Motor neuron (in vitro differentiated cells): ENCODE measurements around the gene DNAJC1. TPM values are rescaled to one million over a fixed set of nuclear protein-coding genes. Genes with fewer than 3 reads are reported as not detected.

Source experiments
- ATAC-seq, 8 experiments: fragments of 200-7000 bp; cut with Tn5 transposase; replicated peaks in 6 of 8; 2 replicates each; pipeline ENCODE4 v1.8.0; 2021; ENCODE audit warnings: mild to moderate bottlenecking in 8 of 8, moderate library complexity in 8 of 8
- H3K27ac ChIP-seq, 2 donors: fragments of 250-450 bp; sonication (Bioruptor Pico); 2 replicates each; pipeline ENCODE4 v1.9.0; 2021; ENCODE audit warnings: antibody characterized with exemption in 2 of 2, mild to moderate bottlenecking in 2 of 2, moderate library complexity in 1 of 2
- H3K4me1 ChIP-seq, 2 donors: fragments of 250-450 bp; sonication (Bioruptor Pico); replicated peaks in 1 of 2; 2 replicates each; pipeline ENCODE4 v1.6.1; 2021; ENCODE audit warnings: antibody characterized with exemption in 2 of 2, mild to moderate bottlenecking in 2 of 2, moderate library complexity in 1 of 2
- H3K4me3 ChIP-seq, 5 donors: fragments of 250-450 bp; sonication (Bioruptor Pico); 2 replicates each; pipeline ENCODE4 v1.9.0; 2021; ENCODE audit warnings: antibody characterized with exemption in 5 of 5, mild to moderate bottlenecking in 5 of 5, moderate library complexity in 4 of 5
- WGBS, 10 experiments: fragments of 450-650 bp; shearing (Covaris generic); methylation state at CpG; one replicate each; pipeline ENCODE4 v1.0.0; 2022; 5-methylcytosine and 5-hydroxymethylcytosine counted together
- in situ Hi-C, 9 experiments: fragments of 400-800 bp; cut with MboI; loops; one replicate each; pipeline ENCODE4 v1.15.0; 2021; ENCODE audit warnings: low sequenced_read_pairs in 9 of 9, low pct_unique_long_range_greater_than_20kb in 2 of 9; ENCODE audit not compliant: unreplicated experiment in 9 of 9
- total RNA-seq, 8 experiments: library from RNA; unstranded; fragments of 300-600 nt; gene quantifications; 2 replicates each; pipeline versions ENCODE4 v1.2.3 to v1.2.4, GENCODE V29; 2022

The DNAJC1 gene
- total RNA-seq, 8 experiments from 2014 or later = 13.6 to 46.2 (median 28.3) TPM

DNA sequence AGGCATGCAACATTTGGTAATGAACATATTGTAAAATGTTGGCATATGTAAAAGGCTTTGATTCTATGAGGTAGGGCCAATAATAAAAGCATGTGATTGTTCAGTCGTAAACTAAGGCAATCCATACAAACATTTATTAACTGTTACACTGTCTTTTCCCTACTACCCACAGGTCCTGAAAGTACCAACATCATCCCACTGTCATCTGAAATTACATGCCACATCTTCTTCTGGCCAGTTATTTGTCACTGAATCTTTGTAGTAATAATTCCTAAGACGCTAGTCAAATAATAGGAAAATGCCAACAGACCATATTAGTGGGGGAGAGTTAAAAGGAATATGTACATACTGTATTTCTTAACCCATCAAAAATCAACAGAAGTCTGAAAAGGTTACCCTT, 27.2 kb downstream of the DNAJC1 start:
- no peak for ATAC-seq
- 51 to 100% (median 79%) methylated on average over 1 to 2 of the region's 2 CpGs; no CpG with 5 or more reads in 3 of the 10 experiments for WGBS, 10 experiments
- in situ Hi-C loops = loop anchor here in 3 of 9 experiments (25.0 kb wide), 3 partner anchors 336 to 1011 kb away; partner anchors contain the start of genes BMI1 (in 1 of the 3) and COMMD3 (in 1 of the 3)
- Histone ChIP-seq H3K27ac (peak overlapping the region in 1 of 2 donors; percentile 76), H3K4me3 (peak overlapping the region in 2 of 5 donors; percentile 9 to 17), H3K4me1 (peaks cover 23 to 34% of the 10 kb centered on the region in 2 donors)

DNA sequence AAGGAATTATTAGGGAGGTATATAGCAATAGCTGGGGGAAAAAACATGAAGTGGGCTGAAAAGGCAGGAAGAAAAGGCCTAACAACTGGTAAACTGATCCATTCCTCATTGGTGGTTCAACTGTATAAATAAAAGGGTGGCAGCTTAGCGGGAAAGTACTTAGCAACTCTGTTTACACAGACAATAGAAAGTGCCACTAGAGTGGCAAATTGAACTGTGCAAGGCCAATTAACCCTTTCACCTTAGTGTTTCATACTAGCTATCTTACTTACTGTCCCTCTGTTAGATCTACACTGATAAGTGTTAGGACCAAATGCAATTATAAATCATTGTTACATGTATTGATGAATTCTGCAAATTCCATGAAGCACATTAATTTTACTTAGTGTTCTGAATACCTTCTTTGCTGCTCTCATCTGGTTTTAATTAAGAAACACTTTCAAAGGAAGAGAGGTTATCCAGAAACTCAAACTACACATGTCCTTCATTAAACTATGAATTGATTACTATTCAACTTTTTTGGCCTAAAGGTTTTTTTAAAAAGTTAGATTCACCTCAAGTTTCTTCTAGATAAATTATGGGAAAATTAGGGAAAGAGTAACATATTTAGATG, 28.0 kb downstream of the DNAJC1 start:
- 0 to 69% (median 22%) methylated on average over 1 of the region's 1 CpG; no CpG with 5 or more reads in 3 of the 10 experiments for WGBS, 10 experiments
- Histone ChIP-seq H3K4me3 (no peak overlapping the region), H3K27ac (no peak overlapping the region), H3K4me1 (peaks cover 23 to 34% of the 10 kb centered on the region in 2 donors)
- peak in 3 of 8 experiments; percentile 34 to 87 (median 39) for ATAC-seq
- in situ Hi-C loops = loop anchor here in 3 of 9 experiments (25.0 kb wide), 3 partner anchors 337 to 1012 kb away; partner anchors contain the start of genes BMI1 (in 1 of the 3) and COMMD3 (in 1 of the 3)

DNA sequence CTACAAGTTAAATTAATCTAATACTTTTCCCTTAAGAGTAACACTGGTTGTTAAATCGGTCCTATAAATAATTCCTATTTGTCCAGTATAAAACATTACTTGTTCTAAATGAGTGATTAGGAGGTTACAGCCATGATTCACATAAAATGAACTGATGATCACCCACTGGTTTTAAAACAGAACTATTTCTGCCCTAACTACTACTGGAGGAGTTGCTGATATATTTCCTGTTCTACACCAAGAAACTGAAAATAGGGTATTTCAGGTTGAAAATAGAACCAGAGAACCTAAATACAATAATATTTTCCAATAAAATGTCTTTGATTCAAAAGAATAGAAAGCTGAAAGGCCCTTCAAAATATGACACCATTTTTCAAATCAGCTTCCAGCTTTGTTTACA, 30.9 kb downstream of the DNAJC1 start:
- Histone ChIP-seq H3K27ac (no peak overlapping the region), H3K4me3 (no peak overlapping the region), H3K4me1 (peaks cover 23 to 24% of the 10 kb centered on the region in 2 donors)
- in situ Hi-C loops = no loop called here
- WGBS, 10 experiments = 73 to 100% (median 86%) methylated on average over 1 of the region's 1 CpG; no CpG with 5 or more reads in 1 of the 10 experiments
- no peak for ATAC-seq

DNA sequence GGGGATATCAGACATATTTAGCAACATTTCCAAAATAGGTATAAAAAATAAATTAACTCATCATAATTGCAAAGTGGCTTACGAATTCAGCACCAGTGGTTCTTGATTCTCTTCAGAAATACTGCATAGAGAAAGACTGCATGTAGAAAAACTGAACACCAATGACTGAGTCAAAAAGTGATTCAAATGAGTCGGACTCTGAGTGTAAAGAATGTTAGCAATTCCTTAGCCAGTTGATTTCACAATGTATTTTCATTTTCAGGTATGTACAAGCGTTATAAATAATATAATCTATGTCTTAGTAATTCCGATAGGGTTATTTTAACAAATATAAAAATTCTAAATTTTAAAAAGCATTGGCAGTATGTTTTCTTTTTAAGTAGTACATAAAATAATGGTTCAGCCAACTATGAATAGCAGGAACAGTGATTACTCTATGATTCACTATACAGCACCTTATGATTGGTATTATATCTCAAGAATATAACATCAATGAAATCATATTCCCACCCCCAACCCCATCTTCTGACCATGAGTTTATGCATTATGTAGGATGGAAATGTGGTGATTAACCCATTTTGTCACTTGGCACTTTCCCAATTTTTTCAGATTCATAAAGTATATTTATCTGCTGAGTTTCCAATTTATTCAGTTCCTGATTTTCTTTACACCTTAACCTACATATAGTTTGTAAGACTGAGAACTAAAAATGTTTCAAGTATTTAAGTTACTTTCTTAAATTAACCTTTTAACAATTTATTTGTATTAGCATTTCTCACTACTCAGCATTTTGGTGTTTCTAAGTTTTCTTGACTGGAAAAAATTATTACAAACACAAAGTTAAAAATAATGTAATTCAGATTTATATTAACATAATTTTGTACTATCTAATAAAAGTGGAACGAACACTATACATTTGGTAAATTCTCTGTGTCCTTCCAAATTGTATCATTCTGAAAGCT, 33.9 kb downstream of the DNAJC1 start:
- 65 to 100% (median 97%) methylated on average over 4 to 5 of the region's 5 CpGs for WGBS, 10 experiments
- H3K4me3 ChIP-seq = no peak overlapping the region
- in situ Hi-C loops = no loop called here
- H3K27ac ChIP-seq = no peak overlapping the region
- no peak for ATAC-seq
- no peaks in the 10 kb centered on the region for H3K4me1 ChIP-seq

DNA sequence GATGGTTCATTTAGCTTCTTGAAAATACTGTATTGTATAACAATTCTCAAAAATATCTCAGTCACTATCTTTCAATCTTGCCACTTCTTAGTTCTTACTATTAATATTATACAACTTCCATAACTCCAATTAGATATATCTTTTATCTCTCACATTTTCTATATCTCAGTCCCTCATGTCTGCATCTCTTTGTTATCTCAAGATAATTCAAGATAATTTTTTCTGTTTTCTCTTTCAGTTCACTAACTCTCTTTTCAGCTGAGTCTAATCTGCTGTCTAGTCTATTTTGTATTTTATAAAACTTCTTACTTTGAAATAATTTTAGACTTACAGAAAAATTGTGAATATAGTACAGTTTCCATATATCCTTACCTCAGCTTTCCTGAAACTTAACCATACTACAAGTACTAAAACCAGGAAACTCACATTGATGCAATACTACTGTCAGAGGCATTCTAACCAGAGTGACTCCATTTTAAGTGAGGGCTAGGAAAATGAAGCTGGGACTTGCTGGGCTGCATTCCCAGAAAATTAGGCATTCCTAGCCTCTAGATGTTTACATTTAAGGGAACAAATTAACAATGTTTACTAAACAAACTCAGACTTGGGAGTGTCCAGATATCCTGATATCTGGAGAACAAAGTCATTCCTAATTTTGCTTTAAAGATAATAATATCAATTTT, 38.4 kb downstream of the DNAJC1 start:
- ATAC-seq = no peak
- Histone ChIP-seq H3K27ac (no peak overlapping the region), H3K4me3 (no peak overlapping the region), H3K4me1 (no peaks in the 10 kb centered on the region)
- in situ Hi-C loops = no loop called here

DNA sequence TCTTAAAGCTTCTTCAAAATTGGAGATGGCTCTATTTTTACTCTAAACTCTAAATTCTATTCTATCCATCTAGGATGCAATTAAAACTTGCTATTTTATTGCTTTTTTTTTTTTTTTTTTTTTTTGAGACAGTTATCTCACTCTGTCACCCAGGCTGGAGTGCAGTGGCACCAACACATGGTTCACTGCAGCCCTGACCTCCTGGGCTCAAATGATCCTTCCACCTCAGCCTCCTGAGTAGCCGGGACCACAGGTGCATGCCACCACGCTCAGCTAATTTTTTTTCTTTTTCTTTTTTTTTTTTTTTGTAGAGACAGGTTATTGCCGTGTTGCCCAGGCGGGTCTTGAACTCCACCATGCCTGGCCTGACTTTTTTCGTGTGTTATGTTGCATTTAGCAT, 41.2 kb downstream of the DNAJC1 start:
- no peaks in the 10 kb centered on the region for H3K4me1 ChIP-seq
- in situ Hi-C loops = no loop called here
- H3K27ac ChIP-seq = no peak overlapping the region
- no peak for ATAC-seq
- H3K4me3 ChIP-seq = no peak overlapping the region
- WGBS, 10 experiments = 88 to 100% (median 98%) methylated on average over 4 to 5 of the region's 5 CpGs; no CpG with 5 or more reads in 1 of the 10 experiments

DNA sequence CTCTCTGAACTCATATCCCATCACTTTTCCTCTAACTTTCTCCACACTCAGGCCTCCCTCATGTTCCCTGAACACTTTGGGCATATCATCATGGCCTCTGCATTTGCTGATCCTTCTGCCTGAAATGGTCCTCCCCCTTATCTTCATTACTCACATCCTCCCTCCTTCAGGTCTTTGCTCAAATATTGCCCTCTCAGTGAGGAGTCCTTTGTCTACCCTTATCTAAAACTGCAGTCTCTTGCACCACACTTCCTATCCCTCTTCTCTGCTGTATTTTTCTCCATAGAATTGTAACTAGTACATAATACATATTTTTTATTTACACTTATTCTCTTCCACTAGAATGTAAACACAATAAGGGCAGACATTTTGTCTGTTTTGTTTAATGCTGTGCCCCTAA, 41.7 kb downstream of the DNAJC1 start:
- ATAC-seq = no peak
- in situ Hi-C loops = no loop called here
- H3K4me3 ChIP-seq = no peak overlapping the region
- no peaks in the 10 kb centered on the region for H3K4me1 ChIP-seq
- no peak overlapping the region for H3K27ac ChIP-seq

DNA sequence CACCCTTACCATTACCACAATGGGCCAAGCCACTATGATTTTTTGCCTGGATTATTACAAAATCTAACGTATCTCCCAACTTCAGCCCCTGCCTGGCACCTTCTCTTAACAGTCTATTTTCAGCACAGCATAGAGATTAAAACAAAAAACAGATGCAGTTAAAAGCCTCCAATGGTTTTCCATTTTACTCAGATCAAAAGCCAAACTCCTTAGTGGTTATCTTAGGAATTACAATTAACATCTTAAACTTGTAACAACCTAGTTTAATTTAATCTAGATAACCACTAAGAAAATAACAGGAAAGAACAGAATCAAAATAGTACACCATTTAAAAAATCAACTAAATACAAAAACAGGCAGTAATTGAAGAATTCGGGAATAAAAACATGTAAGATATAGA, 43.5 kb downstream of the DNAJC1 start:
- Histone ChIP-seq H3K4me1 (no peaks in the 10 kb centered on the region), H3K4me3 (no peak overlapping the region), H3K27ac (no peak overlapping the region)
- no peak for ATAC-seq
- in situ Hi-C loops = no loop called here
- 44 to 100% (median 94%) methylated on average over 1 to 2 of the region's 2 CpGs for WGBS, 10 experiments

DNA sequence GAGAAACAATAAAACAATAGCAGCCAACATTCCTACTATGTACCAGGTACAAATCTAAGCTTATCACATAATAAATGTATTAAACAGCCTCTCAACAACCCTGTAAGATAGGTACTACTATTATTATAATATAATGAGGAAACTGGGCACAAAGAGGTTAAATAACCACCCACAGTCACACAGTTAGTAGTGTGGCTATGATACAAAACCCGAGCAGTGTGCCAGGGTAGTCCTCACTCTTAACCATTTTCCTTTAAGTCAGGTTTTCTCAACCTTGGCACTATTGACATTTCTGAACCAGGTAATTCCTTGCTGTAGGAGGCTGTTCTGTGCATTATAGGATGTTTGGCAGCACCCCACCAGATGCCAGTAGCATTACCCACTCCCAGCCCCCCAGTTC, 48.8 kb downstream of the DNAJC1 start:
- in situ Hi-C loops = no loop called here

DNA sequence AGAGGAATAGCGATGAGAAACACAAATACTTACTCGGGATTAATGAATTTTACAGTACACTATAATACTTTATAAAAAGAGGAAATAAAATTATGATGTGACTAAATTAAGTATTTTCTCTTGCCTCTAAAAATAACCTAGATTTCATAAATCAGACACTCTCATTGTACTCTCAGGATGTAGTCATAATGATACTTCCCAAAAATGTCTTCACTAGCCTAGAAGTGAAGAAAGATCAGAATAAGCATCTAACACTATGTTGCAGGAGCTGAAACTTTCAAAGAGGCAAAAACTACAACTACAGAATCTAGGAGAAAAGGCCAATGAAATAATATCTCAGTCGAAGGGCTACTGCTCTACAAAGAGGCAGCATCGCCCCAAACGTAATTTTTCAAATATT, 49.4 kb downstream of the DNAJC1 start:
- no peak for ATAC-seq

More for the DNA sequence above, 48.8 kb downstream of the DNAJC1 start:
- 20 to 80% (median 50%) methylated on average over 1 of the region's 1 CpG; no CpG with 5 or more reads in 4 of the 10 experiments for WGBS, 10 experiments
- H3K27ac ChIP-seq = no peak overlapping the region
- H3K4me3 ChIP-seq = no peak overlapping the region
- H3K4me1 ChIP-seq = no peaks in the 10 kb centered on the region
- ATAC-seq = no peak

GRCh38 chr10:21953585-21954057, 49.9 kb downstream of the DNAJC1 start:
- Histone ChIP-seq H3K27ac (no peak overlapping the region), H3K4me3 (no peak overlapping the region), H3K4me1 (no peaks in the 10 kb centered on the region)
- peak; percentile 37 to 76 (median 50) for ATAC-seq
- WGBS, 10 experiments = 0 to 8% (median 0%) methylated on average over 1 of the region's 1 CpG; no CpG with 5 or more reads in 1 of the 10 experiments
- in situ Hi-C loops = no loop called here

More for the DNA sequence above, 49.4 kb downstream of the DNAJC1 start:
- H3K27ac ChIP-seq = no peak overlapping the region
- no peak overlapping the region for H3K4me3 ChIP-seq
- WGBS, 10 experiments = 33 to 71% (median 53%) methylated on average over 2 to 5 of the region's 5 CpGs
- H3K4me1 ChIP-seq = no peaks in the 10 kb centered on the region
- in situ Hi-C loops = no loop called here

- Histone ChIP-seq H3K4me3 (no peak overlapping the region), H3K27ac (no peak overlapping the region), H3K4me1 (no peaks in the 10 kb centered on the region)
- ATAC-seq = no peak
- in situ Hi-C loops = no loop called here
- whole genome bisulfite sequencing, 10 experiments = 40 to 100% (median 100%) methylated on average over 1 to 2 of the region's 2 CpGs; no CpG with 5 or more reads in 2 of the 10 experiments
These were observed 53.0 kb downstream of the DNAJC1 start for GRCh38 chr10:21950566-21950965.

DNA sequence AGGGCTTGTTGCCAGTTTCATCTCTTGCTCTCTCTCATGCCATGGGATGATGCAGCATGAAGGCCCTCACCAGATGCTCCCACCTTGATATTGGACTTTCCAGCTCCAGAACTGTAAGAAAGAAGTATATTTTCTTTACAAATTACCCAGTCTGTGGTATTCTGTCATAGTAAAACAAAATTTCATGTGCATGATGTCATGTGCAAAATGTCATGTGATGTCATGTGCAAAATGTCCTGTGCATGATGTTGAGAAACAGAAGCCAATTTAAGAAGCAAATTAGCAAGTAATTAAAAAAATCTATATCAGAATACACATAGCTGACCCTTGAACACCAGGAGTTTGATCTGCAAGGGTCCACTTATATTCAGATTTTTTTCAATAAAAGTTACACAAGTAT, 56.6 kb downstream of the DNAJC1 start:
- Histone ChIP-seq H3K27ac (no peak overlapping the region), H3K4me3 (no peak overlapping the region), H3K4me1 (no peaks in the 10 kb centered on the region)
- in situ Hi-C loops = loop anchor here in 2 of 9 experiments (25.0 kb wide), 2 partner anchors 185 to 635 kb away; no protein-coding TSS in a partner anchor
- no peak for ATAC-seq
